ENCODE results near the gene PNRC1. TPM values are rescaled to one million over a fixed set of nuclear protein-coding genes. Genes with fewer than 3 reads are reported as not detected.

PNRC1 gene
- total and polyA plus RNA-seq, 2 of the 4 experiments (the other 2 are of a cell fraction): 6.5 to 8.1 TPM

- H3K14ac ChIP-seq (replicated peaks; ENCODE audit: low read depth, low read length): no peak overlapping the region
- peaks cover 11% of the 10 kb centered on the region for H3K27me3 ChIP-seq (ENCODE audit: control insufficient read depth, insufficient read depth, low read length)
- H4K5ac ChIP-seq (ENCODE audit: low read depth, low read length): no peak overlapping the region
- H4K91ac ChIP-seq (ENCODE audit: insufficient read depth, low read depth, low read length): no peak overlapping the region
- ChIA-PET CTCF (interaction anchor here (0.9 kb wide), 1 partner anchor 248 kb away, joined by 6 read pairs; no protein-coding TSS in a partner anchor), POLR2A (ENCODE audit: unreplicated experiment) (no interaction called here)
- no peaks in the 10 kb centered on the region for H4K20me1 ChIP-seq (ENCODE audit: insufficient read depth, low read length)
- TF ChIP-seq MAFK (IDR thresholded peaks at IDR 0.05; ENCODE audit: low read depth, low read length) (no peak), FOS (IDR thresholded peaks at IDR 0.05; ENCODE audit: low read depth, low read length) (0 out of 2 replicates have a peak, but pooled peaks have one; percentile 27), ELK1 (IDR thresholded peaks at IDR 0.05; ENCODE audit: borderline replicate concordance, low read depth, low read length) (no peak), CHD1 (IDR thresholded peaks at IDR 0.05; ENCODE audit: low read depth, low read length) (no peak), SMC3 (IDR thresholded peaks at IDR 0.05; ENCODE audit: low read depth, low read length) (no peak), POLR2A (IDR thresholded peaks at IDR 0.05; ENCODE audit: low read depth, low read length) (no peak)
- H3K9me1 ChIP-seq (ENCODE audit: insufficient read depth, low read length): no peaks in the 10 kb centered on the region
- DNase-seq (peak; percentile 41), ATAC-seq (ENCODE audit: low read depth) (no peak)
- H2AK9ac ChIP-seq (replicated peaks; ENCODE audit: low read depth, low read length, poor library complexity): no peak overlapping the region
- no peaks in the 10 kb centered on the region for H3K36me3 ChIP-seq (ENCODE audit: control insufficient read depth, insufficient read depth, low read length)
- H3K27ac ChIP-seq (ENCODE audit: insufficient read depth, low read length): no peak overlapping the region
- WGBS, 2 experiments (ENCODE audit: extremely low coverage in 2 of 2, insufficient read length in 1 of 2): no CpG with 5 or more reads among the region's 4 CpGs
- H3K4me2 ChIP-seq (ENCODE audit: low read depth, low read length): no peak overlapping the region
- BruUV-seq (replicated peaks): no TSS peak
- intact Hi-C loops (cut with micrococcal nuclease): no loop called here
- H4K8ac ChIP-seq (ENCODE audit: low read depth in 2 of 2, low read length in 2 of 2): no peak overlapping the region
- H3K4me1 ChIP-seq (ENCODE audit: control insufficient read depth, insufficient read depth, low read length): no peaks in the 10 kb centered on the region
- H3K9me3 ChIP-seq (ENCODE audit: control insufficient read depth, insufficient read depth, low read length): no peaks in the 10 kb centered on the region
- in situ Hi-C loops (cut with MboI; ENCODE audit: low sequenced_read_pairs): loop anchor here (10.0 kb wide), 1 partner anchor 124 kb away; no protein-coding TSS in a partner anchor
- no peaks in the 10 kb centered on the region for H3K79me1 ChIP-seq (ENCODE audit: low read depth in 1 of 2, low read length in 2 of 2)
- no peak overlapping the region for H3K23ac ChIP-seq (ENCODE audit: low read depth, low read length)
- H2BK120ac ChIP-seq (ENCODE audit: low read depth, low read length): no peak overlapping the region
- no peak overlapping the region for H2BK15ac ChIP-seq (ENCODE audit: low read depth, low read length)
- no peak overlapping the region for H2AK5ac ChIP-seq (ENCODE audit: low read depth, low read length)
- H2BK20ac ChIP-seq (ENCODE audit: low read depth, low read length): no peak overlapping the region
- no peak overlapping the region for H2BK5ac ChIP-seq (ENCODE audit: low read depth, low read length, poor library complexity, severe bottlenecking)
- no peak overlapping the region for H3K56ac ChIP-seq (ENCODE audit: extremely low read depth, insufficient read depth, low read length)
- no peak overlapping the region for H3K4ac ChIP-seq (ENCODE audit: low read depth, low read length)
- H2AFZ ChIP-seq (replicated peaks; ENCODE audit: low read length, poor library complexity): no peak overlapping the region
- no peak overlapping the region for H3K4me3 ChIP-seq (ENCODE audit: insufficient read depth, low read depth, low read length)
- dilution Hi-C loops (cut with HindIII; ENCODE audit: low sequenced_read_pairs, unreplicated experiment): no loop called here
- H3K9ac ChIP-seq (ENCODE audit: low read depth, low read length): no peak overlapping the region
- no peak overlapping the region for H3K18ac ChIP-seq (ENCODE audit: low read depth, low read length)
These were observed 39.8 kb downstream of the PNRC1 start for GRCh38 chr6:89120371-89120770.

Data from IMR-90 (cell line).